Stomach (tissue), 4 donors: ENCODE data around the gene CHADL.
"Not testable (repeated sequence)": the region's sequence is repeated elsewhere in the genome, so short reads cannot be mapped to it uniquely, and the experiment has no call there.

Source experiments
- CTCF ChIP-seq, 7 experiments: fragments of 450-650 bp in 4 of 7; fragments of 200-600 bp in 3 of 7; sonication (generic) in 3 of 7; IDR thresholded peaks; one replicate each; pipeline ENCODE4 v1.5.1; 2016 to 2019; ENCODE audit warnings: antibody characterized with exemption in 7 of 7, control low read depth in 2 of 7, mild to moderate bottlenecking in 1 of 7
- POLR2A ChIP-seq, 4 donors: fragments of 450-650 bp; IDR thresholded peaks; one replicate each; pipeline ENCODE4 v1.6.1; 2016; ENCODE audit warnings: antibody characterized with exemption in 4 of 4, control low read depth in 2 of 4, mild to moderate bottlenecking in 1 of 4, moderate library complexity in 1 of 4

DNA sequence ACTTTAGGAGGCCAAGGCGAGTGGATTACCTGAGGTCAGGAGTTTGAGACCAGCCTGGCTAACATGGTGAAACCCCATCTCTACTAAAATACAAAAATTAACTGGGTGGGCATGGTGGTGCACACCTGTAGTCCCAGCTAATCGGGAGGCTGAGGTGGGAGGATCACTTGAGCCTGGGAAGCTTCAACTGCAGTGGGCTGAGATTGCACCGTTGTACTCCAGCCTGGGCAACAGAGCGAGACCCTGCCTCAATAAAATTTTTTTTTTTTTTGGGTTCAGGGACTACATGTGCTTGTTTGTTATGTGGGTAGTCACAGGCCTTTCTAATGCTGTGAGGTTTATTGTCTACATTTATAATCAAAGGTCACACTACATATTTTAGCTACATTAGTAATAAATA, 19.0 kb upstream of the CHADL start:
- not testable (repeated sequence) for TF ChIP-seq CTCF, POLR2A (IDR thresholded peaks at IDR 0.05)
